ENCODE data around the gene TMEM255B. TPM values are rescaled to one million over a fixed set of nuclear protein-coding genes. Genes with fewer than 3 reads are reported as not detected.

Gene TMEM255B
- total and polyA plus RNA-seq, 7 experiments from 2014 or later, result 0.08 to 3.3 (median 1.3) TPM; not detected in 1

GRCh38 chr13:113747291-113747833 is 11.7 kb upstream of the TMEM255B start:
- peaks cover 0 to 9% (median 4%) of the 10 kb centered on the region in 7 donors for H3K4me1 Mint-ChIP-seq
- H3K9me3 Mint-ChIP-seq, result peaks cover 0 to 13% (median 0%) of the 10 kb centered on the region in 11 donors
- CTCF ChIA-PET, result no interaction called here
- H3K4me3 Mint-ChIP-seq, result no peak overlapping the region
- DNase-seq, result no peak
- no peak for ATAC-seq
- peaks cover 0 to 8% (median 4%) of the 10 kb centered on the region in 5 donors for H3K27me3 Mint-ChIP-seq
- POLR2A ChIA-PET, result no interaction called here
- no peaks in the 10 kb centered on the region for H3K36me3 Mint-ChIP-seq
- Histone ChIP-seq H3K36me3 (ENCODE audit: control insufficient read depth in 2 of 3, insufficient read depth in 3 of 3, low read length in 3 of 3) (no peaks in the 10 kb centered on the region), H3K4me1 (ENCODE audit: control insufficient read depth in 2 of 2, insufficient read depth in 2 of 2, low read length in 2 of 2) (peaks cover 0 to 4% of the 10 kb centered on the region in 2 donors), H3K9me3 (ENCODE audit: control insufficient read depth in 2 of 3, low read length in 3 of 3) (no peaks in the 10 kb centered on the region), H3K27me3 (ENCODE audit: control insufficient read depth in 2 of 2, insufficient read depth in 2 of 2, low read length in 2 of 2) (no peaks in the 10 kb centered on the region), H3K4me3 (ENCODE audit: low read length) (no peak overlapping the region), H3K27ac (ENCODE audit: low read depth, low read length) (no peak overlapping the region)
- intact Hi-C loops (cut with micrococcal nuclease), result no loop called here
- no peak overlapping the region for H3K27ac Mint-ChIP-seq

GRCh38 chr13:113748101-113748861 is 10.7 kb upstream of the TMEM255B start:
- Histone ChIP-seq H3K9me3 (ENCODE audit: control insufficient read depth in 2 of 3, low read length in 3 of 3) (no peaks in the 10 kb centered on the region), H3K4me3 (ENCODE audit: low read length) (no peak overlapping the region), H3K27ac (ENCODE audit: low read depth, low read length) (no peak overlapping the region), H3K27me3 (ENCODE audit: control insufficient read depth in 2 of 2, insufficient read depth in 2 of 2, low read length in 2 of 2) (no peaks in the 10 kb centered on the region), H3K4me1 (ENCODE audit: control insufficient read depth in 2 of 2, insufficient read depth in 2 of 2, low read length in 2 of 2) (no peaks in the 10 kb centered on the region), H3K36me3 (ENCODE audit: control insufficient read depth in 2 of 3, insufficient read depth in 3 of 3, low read length in 3 of 3) (no peaks in the 10 kb centered on the region)
- CTCF ChIA-PET, result interaction anchor here (0.6 kb wide), 1 partner anchor 340 kb away, joined by 3 read pairs; no protein-coding TSS in a partner anchor
- H3K36me3 Mint-ChIP-seq, result no peaks in the 10 kb centered on the region
- H3K27me3 Mint-ChIP-seq, result peaks cover 0 to 7% (median 4%) of the 10 kb centered on the region in 5 donors
- POLR2A ChIA-PET, result no interaction called here
- peaks cover 0 to 19% (median 0%) of the 10 kb centered on the region in 11 donors for H3K9me3 Mint-ChIP-seq
- intact Hi-C loops (cut with micrococcal nuclease), result no loop called here
- H3K4me3 Mint-ChIP-seq, result no peak overlapping the region
- no peak for ATAC-seq
- peaks cover 0 to 5% (median 0%) of the 10 kb centered on the region in 7 donors for H3K4me1 Mint-ChIP-seq
- DNase-seq, result no peak
- H3K27ac Mint-ChIP-seq, result no peak overlapping the region

- ATAC-seq (no peak), DNase-seq (no peak)
- Mint-ChIP-seq H3K9me3 (peaks cover 0 to 19% (median 0%) of the 10 kb centered on the region in 11 donors), H3K27me3 (peaks cover 0 to 7% (median 5%) of the 10 kb centered on the region in 5 donors), H3K36me3 (no peaks in the 10 kb centered on the region), H3K4me3 (no peak overlapping the region), H3K27ac (no peak overlapping the region), H3K4me1 (peaks cover 0 to 5% (median 0%) of the 10 kb centered on the region in 7 donors)
- Histone ChIP-seq H3K27ac (ENCODE audit: low read depth, low read length) (no peak overlapping the region), H3K4me1 (ENCODE audit: control insufficient read depth in 2 of 2, insufficient read depth in 2 of 2, low read length in 2 of 2) (no peaks in the 10 kb centered on the region), H3K36me3 (ENCODE audit: control insufficient read depth in 2 of 3, insufficient read depth in 3 of 3, low read length in 3 of 3) (no peaks in the 10 kb centered on the region), H3K4me3 (ENCODE audit: low read length) (no peak overlapping the region), H3K9me3 (ENCODE audit: control insufficient read depth in 2 of 3, low read length in 3 of 3) (no peaks in the 10 kb centered on the region), H3K27me3 (ENCODE audit: control insufficient read depth in 2 of 2, insufficient read depth in 2 of 2, low read length in 2 of 2) (no peaks in the 10 kb centered on the region)
- POLR2A ChIA-PET, result no interaction called here
- intact Hi-C loops (cut with micrococcal nuclease), result no loop called here
- CTCF ChIA-PET, result interaction anchor here (0.6 kb wide), 1 partner anchor 340 kb away, joined by 3 read pairs; no protein-coding TSS in a partner anchor
Measured at GRCh38 chr13:113748862-113749451, 10.1 kb upstream of the TMEM255B start.

- intact Hi-C loops (cut with micrococcal nuclease), result no loop called here
- H3K9me3 ChIP-seq (ENCODE audit: control insufficient read depth in 2 of 3, low read length in 3 of 3), result no peaks in the 10 kb centered on the region
- Mint-ChIP-seq H3K9me3 (peaks cover 0 to 19% (median 0%) of the 10 kb centered on the region in 11 donors), H3K4me3 (no peak overlapping the region), H3K27me3 (peaks cover 0 to 8% (median 5%) of the 10 kb centered on the region in 5 donors), H3K27ac (no peak overlapping the region), H3K36me3 (no peaks in the 10 kb centered on the region), H3K4me1 (peaks cover 0 to 5% (median 0%) of the 10 kb centered on the region in 7 donors)
- ATAC-seq (no peak), DNase-seq (no peak)
- no peak overlapping the region for H3K4me3 ChIP-seq (ENCODE audit: low read length)
- ChIA-PET POLR2A (no interaction called here), CTCF (interaction anchor here (0.7 kb wide), 1 partner anchor 155 kb away, joined by 3 read pairs; no protein-coding TSS in a partner anchor)
- no peaks in the 10 kb centered on the region for H3K4me1 ChIP-seq (ENCODE audit: control insufficient read depth in 2 of 2, insufficient read depth in 2 of 2, low read length in 2 of 2)
- no peaks in the 10 kb centered on the region for H3K27me3 ChIP-seq (ENCODE audit: control insufficient read depth in 2 of 2, insufficient read depth in 2 of 2, low read length in 2 of 2)
- H3K27ac ChIP-seq (ENCODE audit: low read depth, low read length), result no peak overlapping the region
- H3K36me3 ChIP-seq (ENCODE audit: control insufficient read depth in 2 of 3, insufficient read depth in 3 of 3, low read length in 3 of 3), result no peaks in the 10 kb centered on the region
Measured at GRCh38 chr13:113749507-113749906, 9.5 kb upstream of the TMEM255B start.

GRCh38 chr13:113749967-113750366 is 9.1 kb upstream of the TMEM255B start:
- CTCF ChIA-PET, result interaction anchor here (0.7 kb wide), 1 partner anchor 154 kb away, joined by 3 read pairs; no protein-coding TSS in a partner anchor
- no peak for ATAC-seq

GRCh38 chr13:113750554-113751399 is 8.2 kb upstream of the TMEM255B start:
- Histone ChIP-seq H3K27me3 (ENCODE audit: control insufficient read depth in 2 of 2, insufficient read depth in 2 of 2, low read length in 2 of 2) (no peaks in the 10 kb centered on the region), H3K36me3 (ENCODE audit: control insufficient read depth in 2 of 3, insufficient read depth in 3 of 3, low read length in 3 of 3) (no peaks in the 10 kb centered on the region), H3K4me3 (ENCODE audit: low read length) (no peak overlapping the region), H3K9me3 (ENCODE audit: control insufficient read depth in 2 of 3, low read length in 3 of 3) (no peaks in the 10 kb centered on the region), H3K27ac (ENCODE audit: low read depth, low read length) (no peak overlapping the region), H3K4me1 (ENCODE audit: control insufficient read depth in 2 of 2, insufficient read depth in 2 of 2, low read length in 2 of 2) (no peaks in the 10 kb centered on the region)
- H3K4me1 Mint-ChIP-seq, result no peaks in the 10 kb centered on the region
- no peak for DNase-seq
- H3K36me3 Mint-ChIP-seq, result no peaks in the 10 kb centered on the region
- no peak overlapping the region for H3K27ac Mint-ChIP-seq
- no peak overlapping the region for H3K4me3 Mint-ChIP-seq
- ChIA-PET POLR2A (no interaction called here), CTCF (no interaction called here)
- peaks cover 0 to 9% (median 0%) of the 10 kb centered on the region in 5 donors for H3K27me3 Mint-ChIP-seq
- H3K9me3 Mint-ChIP-seq, result peaks cover 0 to 19% (median 0%) of the 10 kb centered on the region in 11 donors
- intact Hi-C loops (cut with micrococcal nuclease), result no loop called here
- no peak for ATAC-seq

More at GRCh38 chr13:113749967-113750366, 9.1 kb upstream of the TMEM255B start:
- Histone ChIP-seq H3K9me3 (ENCODE audit: control insufficient read depth in 2 of 3, low read length in 3 of 3) (no peaks in the 10 kb centered on the region), H3K27ac (ENCODE audit: low read depth, low read length) (no peak overlapping the region), H3K36me3 (ENCODE audit: control insufficient read depth in 2 of 3, insufficient read depth in 3 of 3, low read length in 3 of 3) (no peaks in the 10 kb centered on the region), H3K27me3 (ENCODE audit: control insufficient read depth in 2 of 2, insufficient read depth in 2 of 2, low read length in 2 of 2) (no peaks in the 10 kb centered on the region), H3K4me3 (ENCODE audit: low read length) (no peak overlapping the region), H3K4me1 (ENCODE audit: control insufficient read depth in 2 of 2, insufficient read depth in 2 of 2, low read length in 2 of 2) (no peaks in the 10 kb centered on the region)
- intact Hi-C loops (cut with micrococcal nuclease), result no loop called here
- no peak for DNase-seq
- H3K4me3 Mint-ChIP-seq, result no peak overlapping the region
- POLR2A ChIA-PET, result no interaction called here
- H3K27ac Mint-ChIP-seq, result no peak overlapping the region
- H3K36me3 Mint-ChIP-seq, result no peaks in the 10 kb centered on the region
- H3K4me1 Mint-ChIP-seq, result peaks cover 0 to 2% (median 0%) of the 10 kb centered on the region in 7 donors
- peaks cover 0 to 19% (median 0%) of the 10 kb centered on the region in 11 donors for H3K9me3 Mint-ChIP-seq
- peaks cover 0 to 8% (median 0%) of the 10 kb centered on the region in 5 donors for H3K27me3 Mint-ChIP-seq
